ENCODE results near the gene ITGB1BP1. TPM values are rescaled to one million over a fixed set of nuclear protein-coding genes. Genes with fewer than 3 reads are reported as not detected.

The ITGB1BP1 gene
- total and polyA plus RNA-seq, 2 of the 13 experiments (the other 11 are each of a cell fraction or from before 2014, with no cell fraction given), result 106 to 108 TPM

DNA sequence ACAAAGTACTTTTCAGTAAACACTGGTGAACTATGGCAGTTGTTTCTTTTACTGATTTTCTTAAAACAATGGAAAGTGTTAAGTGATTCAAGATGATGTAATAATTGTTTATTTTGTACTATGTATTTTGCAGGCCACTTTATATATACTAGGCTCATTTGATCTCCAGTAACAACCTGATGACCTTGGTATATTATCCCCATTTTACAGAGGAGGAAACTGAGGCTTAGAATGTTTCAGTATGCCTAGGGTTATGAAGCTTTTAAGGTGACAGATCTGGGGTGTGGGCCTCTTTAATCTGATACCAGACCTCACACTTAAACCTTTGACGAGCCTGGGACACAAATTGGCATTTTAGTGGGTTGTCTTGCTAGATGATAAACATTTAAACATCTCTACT is 63.2 kb downstream of the ITGB1BP1 start:
- no peak for ATAC-seq
- H2AFZ ChIP-seq (ENCODE audit: low read length), result no peak overlapping the region
- CTCF ChIA-PET (ENCODE audit: low intra/inter-chr PET ratio, low total read pairs), result no interaction called here
- no TSS peak for BruUV-seq (replicated peaks)
- no peaks in the 10 kb centered on the region for H3K79me2 ChIP-seq (ENCODE audit: insufficient read depth, low read length)
- POLR2A ChIA-PET, result no interaction called here
- H3K4me3 ChIP-seq (replicated peaks in 1 of 3; ENCODE audit: insufficient read depth in 1 of 3, low read depth in 2 of 3, low read length in 3 of 3), result no peak overlapping the region
- DNase-seq (ENCODE audit: low spot score), result no peak
- no peaks in the 10 kb centered on the region for H3K27me3 ChIP-seq (ENCODE audit: control insufficient read depth in 1 of 2, insufficient read depth in 2 of 2, low read length in 2 of 2)
- H3K36me3 ChIP-seq (replicated peaks in 1 of 2; ENCODE audit: control insufficient read depth in 1 of 2, insufficient read depth in 2 of 2, low read length in 2 of 2), result peaks cover 11 to 32% of the 10 kb centered on the region in 2 experiments
- H3K27ac ChIP-seq (ENCODE audit: extremely low read length, insufficient read depth, low read length), result no peak overlapping the region
- no peak overlapping the region for H3K9ac ChIP-seq (ENCODE audit: insufficient read depth, low read depth, low read length)
- H3K4me2 ChIP-seq (ENCODE audit: low read depth, low read length), result no peak overlapping the region
- H4K20me1 ChIP-seq (ENCODE audit: insufficient read depth, low read length), result no peaks in the 10 kb centered on the region
- no peaks in the 10 kb centered on the region for H3K9me3 ChIP-seq (ENCODE audit: low read length)
- in situ Hi-C loops (cut with HindIII; ENCODE audit: extremely low pct_ligation_motif_present, low pct_unique_long_range_greater_than_20kb) (no loop called here), intact Hi-C loops (cut with micrococcal nuclease; ENCODE audit: unreplicated experiment) (no loop called here)
- WGBS (ENCODE audit: low lambda C conversion rate), result 93% methylated on average over 1 of the region's 1 CpG
- no peak for TF ChIP-seq CREB1 (IDR thresholded peaks at IDR 0.05)
- TF ChIP-seq CREB1 (CRISPR knock-in tag; IDR thresholded peaks at IDR 0.05), result no peak
- TF ChIP-seq ZNF777 (CRISPR knock-in tag; IDR thresholded peaks at IDR 0.05), result no peak
- TF ChIP-seq ZNF780A (CRISPR knock-in tag; IDR thresholded peaks at IDR 0.05), result no peak
- TF ChIP-seq, protein P1, sequence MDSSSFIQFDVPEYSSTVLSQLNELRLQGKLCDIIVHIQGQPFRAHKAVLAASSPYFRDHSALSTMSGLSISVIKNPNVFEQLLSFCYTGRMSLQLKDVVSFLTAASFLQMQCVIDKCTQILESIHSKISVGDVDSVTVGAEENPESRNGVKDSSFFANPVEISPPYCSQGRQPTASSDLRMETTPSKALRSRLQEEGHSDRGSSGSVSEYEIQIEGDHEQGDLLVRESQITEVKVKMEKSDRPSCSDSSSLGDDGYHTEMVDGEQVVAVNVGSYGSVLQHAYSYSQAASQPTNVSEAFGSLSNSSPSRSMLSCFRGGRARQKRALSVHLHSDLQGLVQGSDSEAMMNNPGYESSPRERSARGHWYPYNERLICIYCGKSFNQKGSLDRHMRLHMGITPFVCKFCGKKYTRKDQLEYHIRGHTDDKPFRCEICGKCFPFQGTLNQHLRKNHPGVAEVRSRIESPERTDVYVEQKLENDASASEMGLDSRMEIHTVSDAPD (CRISPR knock-in tag; IDR thresholded peaks at IDR 0.05), result no peak
- peak; percentile 88 for TF ChIP-seq ZNF629 (CRISPR knock-in tag; conservative IDR thresholded peaks at IDR 0.05)
- no peak for TF ChIP-seq EP300 (IDR thresholded peaks at IDR 0.05; ENCODE audit: low read depth in 2 of 2, low read length in 2 of 2)
- no peak for TF ChIP-seq EP300 (CRISPR knock-in tag; IDR thresholded peaks at IDR 0.05; ENCODE audit: borderline replicate concordance)
- TF ChIP-seq ATF7 (IDR thresholded peaks at IDR 0.05), result 0 out of 2 replicates have a peak, but pooled peaks have one; percentile 15
- TF ChIP-seq ATF7 (CRISPR knock-in tag; IDR thresholded peaks at IDR 0.05), result no peak
- H3K4me1 ChIP-seq (ENCODE audit: insufficient read depth, low read length), result peaks cover 28% of the 10 kb centered on the region
- FAIRE-seq, result no peak

Data from HepG2 (cell line).